Activated CD4-positive, alpha-beta T cell treated with anti-CD3 and anti-CD28 coated beads, Interleukin-2, Interleukin-4, amounts not matched to agents 100 ng/mL and 50 ng/mL, durations not matched to agents 16 hours and 8 hours (primary cell): ENCODE results near the gene MRPS24.
A peak's percentile ranks its signal among the peaks of the same experiment; 100 is the strongest.
"Not testable (repeated sequence)": the region's sequence is repeated elsewhere in the genome, so short reads cannot be mapped to it uniquely, and the experiment has no call there.

ENCODE experiments used
- DNase-seq: peaks from one replicate; pipeline ENCODE4 v3.0.0-alpha.2; 2020; ENCODE audit warnings: low spot score

The MRPS24 gene

DNA sequence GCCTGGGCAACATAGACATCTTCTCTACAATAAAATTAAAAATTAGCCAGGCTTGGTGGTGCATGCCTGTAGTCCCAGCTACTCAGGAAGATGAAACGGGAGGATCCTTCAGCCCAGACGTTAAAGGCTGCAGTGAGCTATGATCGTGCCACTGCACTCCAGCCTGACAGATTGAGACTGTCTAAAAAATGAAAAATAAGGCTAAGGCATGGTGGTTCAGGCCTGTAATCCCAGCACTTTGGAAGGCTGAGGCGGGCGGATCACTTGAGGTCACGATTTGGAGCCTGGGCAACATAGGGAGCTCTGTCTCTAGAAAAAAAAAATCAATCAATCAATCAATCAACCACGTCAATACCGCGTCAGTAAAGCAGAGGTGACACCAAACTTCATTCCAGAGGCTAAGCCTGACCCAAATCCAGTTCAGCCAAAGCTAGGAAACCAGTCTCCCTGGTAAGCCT is 31.1 kb downstream of the MRPS24 start:
- no peak for DNase-seq

DNA sequence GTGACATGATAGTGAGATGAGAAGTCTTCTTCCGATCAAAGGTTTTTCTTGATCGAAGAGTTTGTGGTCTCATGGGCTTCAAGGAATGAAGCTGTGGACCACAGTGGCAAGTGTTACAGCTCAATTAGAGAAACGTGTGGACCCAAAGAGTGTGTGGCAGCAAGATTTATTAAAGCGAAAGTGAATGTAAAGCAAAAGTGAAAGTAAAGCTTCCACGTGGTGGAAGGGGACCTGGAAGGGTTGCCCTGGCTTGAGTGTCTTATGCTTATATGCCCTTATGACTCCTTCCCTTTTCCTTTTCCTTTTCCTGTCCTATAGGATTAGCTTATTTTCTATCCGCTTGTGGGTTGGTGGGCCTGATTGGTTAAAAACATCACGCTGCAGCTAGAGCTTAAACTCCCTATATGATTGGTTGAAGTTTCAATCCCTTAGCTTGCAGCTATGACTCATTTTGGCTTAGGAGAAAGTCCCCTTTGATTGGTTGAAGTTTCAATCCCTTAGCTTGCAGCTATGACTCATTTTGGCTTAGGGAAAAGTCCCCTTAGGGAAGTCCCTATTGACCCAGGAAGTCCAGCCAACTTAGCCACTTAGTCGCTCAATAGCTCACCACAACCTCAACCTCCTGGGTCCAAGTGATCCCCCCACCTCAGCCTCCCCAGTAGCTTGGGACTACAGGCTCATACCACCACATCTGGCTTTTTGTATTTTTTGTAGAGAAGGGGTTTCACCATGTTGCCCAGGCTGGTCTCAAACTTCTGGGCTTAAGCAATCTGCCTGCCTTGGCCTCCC is 34.7 kb downstream of the MRPS24 start:
- peak; percentile 78 for DNase-seq

DNA sequence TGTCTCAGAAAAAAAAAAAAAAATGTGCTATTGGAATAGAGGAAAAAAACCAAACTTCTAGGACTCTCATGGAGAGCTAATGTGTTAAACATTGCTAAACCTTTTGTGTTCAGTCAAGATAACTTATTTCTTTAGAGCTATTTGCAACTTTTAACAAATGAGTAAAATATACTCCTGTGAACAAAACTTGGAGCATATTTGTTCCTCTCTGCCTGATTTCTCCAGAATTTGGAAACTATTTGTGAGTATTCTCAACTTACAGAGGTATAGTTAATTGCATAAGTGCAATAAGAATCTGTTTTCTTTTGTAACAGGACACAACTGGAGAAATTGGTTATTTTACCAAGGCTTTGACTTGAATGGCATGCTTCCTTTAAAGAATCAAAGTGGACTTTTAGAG is 38.4 kb downstream of the MRPS24 start:
- DNase-seq = not testable (repeated sequence)

DNA sequence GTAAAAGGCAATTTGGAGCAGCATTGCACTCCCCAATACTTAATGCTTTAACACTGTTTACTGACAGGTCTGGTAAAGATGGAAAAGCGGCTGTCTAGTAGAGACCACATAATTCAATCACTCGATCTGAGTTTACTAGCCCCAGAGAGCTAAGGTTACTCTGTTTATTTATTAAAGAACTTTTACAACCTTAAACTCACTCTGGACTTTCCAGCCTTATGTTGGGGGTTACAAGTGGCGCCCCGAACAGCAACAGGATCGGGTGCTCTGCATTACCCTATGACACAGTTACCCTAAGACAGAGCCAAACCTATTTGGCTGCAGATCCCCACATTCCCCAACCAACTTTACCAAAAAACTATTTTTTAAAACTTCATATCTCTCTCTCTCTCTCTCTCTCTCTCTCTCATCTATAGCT is 43.9 kb downstream of the MRPS24 start:
- DNase-seq = no peak

- DNase-seq = no peak
Observed at GRCh38 chr7:43824963-43825362, 44.4 kb downstream of the MRPS24 start.

DNA sequence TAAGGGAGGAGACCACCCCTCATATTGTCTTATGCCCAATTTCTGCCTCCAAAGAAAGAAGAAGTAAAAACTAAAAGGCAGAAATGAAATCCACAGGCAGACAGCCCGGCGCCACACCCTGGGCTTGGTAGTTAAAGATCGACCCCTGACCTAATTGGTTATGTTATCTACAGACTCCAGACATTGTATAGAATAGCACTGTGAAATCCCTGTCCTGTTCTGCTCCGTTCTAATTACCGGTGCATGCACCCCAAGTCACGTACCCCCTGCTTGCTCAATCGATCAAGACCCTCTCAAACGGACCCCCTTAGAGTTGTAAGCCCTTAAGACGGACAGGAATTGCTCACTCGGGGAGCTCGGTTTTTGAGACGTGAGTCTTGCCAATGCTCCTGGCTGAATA is 44.8 kb downstream of the MRPS24 start:
- not testable (repeated sequence) for DNase-seq

- DNase-seq = no peak
Observed at GRCh38 chr7:43823941-43824340, 45.4 kb downstream of the MRPS24 start.

GRCh38 chr7:43823425-43823824 is 45.9 kb downstream of the MRPS24 start:
- DNase-seq = not testable (repeated sequence)
